GM19452 (cell line): ENCODE measurements around the gene TMEM185B.

Experiments
- ATAC-seq: cut with Tn5 transposase; IDR thresholded peaks from one replicate; pipeline ENCODE4 v1.9.1; 2021; ENCODE audit not compliant: unreplicated experiment

The TMEM185B gene

GRCh38 chr2:120231974-120232635 lies 8.9 kb upstream of the TMEM185B start:
- ATAC-seq = peak; percentile 91

- ATAC-seq = no peak
These were observed 8.4 kb upstream of the TMEM185B start for GRCh38 chr2:120231564-120231973.

DNA sequence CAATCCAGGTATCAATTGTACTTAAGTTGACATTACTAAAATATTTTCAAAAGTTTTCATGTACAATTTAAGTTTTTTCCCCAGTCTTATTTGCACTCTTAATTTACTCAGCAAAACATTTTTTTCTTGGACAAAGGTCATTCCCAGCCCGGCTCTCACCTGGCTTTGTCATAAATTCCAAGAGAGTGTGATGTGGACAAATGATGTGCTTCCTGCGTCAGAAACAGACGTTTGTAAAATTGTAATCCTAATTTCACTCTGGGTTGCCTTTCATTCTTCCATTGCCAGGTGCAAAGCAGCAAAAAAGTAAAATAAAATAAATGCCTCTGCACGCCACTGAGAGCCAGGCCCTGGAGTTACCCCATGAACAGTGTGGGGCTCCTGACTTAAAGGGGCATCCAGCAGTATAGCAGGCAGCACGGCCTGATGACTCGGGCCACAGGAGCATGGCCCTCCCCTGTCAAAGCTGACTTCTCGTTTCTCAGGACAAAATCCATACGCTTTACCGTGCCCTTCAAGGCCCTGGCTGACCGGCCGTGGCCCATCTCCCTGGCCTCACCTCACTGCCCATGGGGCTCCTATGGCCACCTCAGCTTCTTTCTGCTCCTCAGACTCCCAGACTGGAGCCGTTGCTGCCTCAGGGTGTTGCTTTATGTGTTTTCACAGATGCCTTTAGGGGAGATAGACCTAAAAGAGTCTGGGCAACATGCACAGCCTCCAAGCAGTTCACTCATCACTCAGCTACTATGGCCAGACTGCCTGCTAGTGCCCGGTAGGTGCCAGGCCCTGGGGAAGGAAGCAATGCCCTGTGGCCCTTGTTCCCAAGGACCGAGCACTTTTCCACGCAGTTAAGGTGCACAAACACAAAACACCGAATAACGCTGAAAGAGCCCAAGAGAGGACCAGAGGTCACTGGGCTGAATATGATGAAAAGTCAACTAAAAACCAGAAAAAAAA lies 7.6 kb upstream of the TMEM185B start:
- no peak for ATAC-seq

DNA sequence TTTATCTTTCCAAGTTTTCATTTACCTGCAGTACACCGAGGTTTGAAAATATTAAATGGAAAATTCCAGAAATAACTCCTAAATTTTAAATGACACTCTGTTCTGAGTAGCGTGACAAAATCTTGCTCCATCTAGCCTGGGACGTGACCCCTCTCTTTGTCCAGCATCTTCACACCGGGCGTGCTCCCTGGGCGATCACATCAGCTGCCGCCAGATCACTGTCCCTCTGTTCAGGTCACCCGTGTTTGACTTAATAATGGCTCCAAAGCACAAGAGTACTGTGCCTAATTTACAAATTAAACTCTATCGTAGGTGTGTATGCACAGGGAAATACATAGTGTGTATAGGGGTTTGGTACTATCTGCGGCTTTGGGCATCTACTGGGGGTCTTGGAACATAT lies 6.1 kb upstream of the TMEM185B start:
- no peak for ATAC-seq

DNA sequence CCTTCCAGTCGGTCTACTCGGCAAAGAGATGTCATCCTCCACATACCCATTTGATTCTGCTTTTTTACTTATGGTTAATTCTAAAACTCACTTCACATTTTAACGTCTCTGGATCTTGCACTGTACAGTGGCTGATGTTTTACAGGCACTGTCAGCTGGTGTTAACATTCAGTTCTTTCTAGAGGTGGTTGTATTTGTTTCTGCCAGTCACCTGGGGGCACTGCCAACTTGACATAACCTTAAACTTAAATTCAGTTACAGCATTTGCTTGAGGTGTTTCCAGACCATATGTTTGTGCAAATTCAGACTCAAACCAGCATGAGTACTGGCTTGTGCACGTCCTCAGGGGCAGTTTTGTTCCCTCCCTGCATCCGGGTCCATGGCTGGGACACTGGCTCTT lies 5.3 kb upstream of the TMEM185B start:
- ATAC-seq = no peak

GRCh38 chr2:120227111-120227991 lies 4.2 kb upstream of the TMEM185B start:
- ATAC-seq = no peak

- ATAC-seq = no peak
These were observed 3.1 kb upstream of the TMEM185B start for GRCh38 chr2:120226316-120226715.

GRCh38 chr2:120225549-120226065 lies 2.4 kb upstream of the TMEM185B start:
- ATAC-seq = no peak

DNA sequence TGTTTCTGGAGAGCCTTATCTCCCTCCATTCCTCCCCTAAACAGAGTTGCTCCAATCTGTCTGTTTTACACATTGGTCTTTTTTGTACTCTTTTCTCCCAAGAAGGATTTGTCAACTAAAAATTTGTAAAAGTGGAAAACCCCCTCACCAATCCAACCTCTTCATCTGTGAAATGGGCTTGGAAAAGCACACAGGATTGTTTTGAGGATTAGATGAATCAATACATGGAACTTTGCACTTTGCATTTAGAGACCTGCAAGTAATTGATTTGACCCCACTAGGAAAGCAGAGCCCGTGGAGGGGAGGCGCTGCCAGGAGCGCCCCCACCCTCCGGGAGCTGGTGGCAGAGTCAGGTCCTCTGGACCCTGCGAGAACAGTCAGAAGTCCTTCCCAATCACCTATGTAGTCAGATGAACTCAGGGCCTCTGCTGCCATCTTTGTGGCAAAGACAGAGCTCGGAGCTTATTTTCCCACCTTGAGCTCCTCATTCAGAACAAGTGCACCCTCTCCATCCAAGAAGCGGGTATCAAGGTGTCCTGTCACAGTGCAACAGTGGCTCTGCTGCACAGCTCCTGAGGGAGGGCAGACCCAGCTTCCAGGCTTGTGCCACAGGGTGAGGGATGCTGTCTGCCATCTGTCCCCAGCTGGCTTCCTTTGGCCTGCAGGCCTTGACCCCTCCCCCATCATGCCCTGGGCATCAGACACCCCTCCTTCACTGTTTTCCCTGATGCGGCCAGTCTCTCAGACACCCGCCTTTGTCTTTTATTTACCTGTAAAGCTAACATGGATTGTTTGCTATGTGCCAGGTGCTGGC lies 1.7 kb upstream of the TMEM185B start:
- no peak for ATAC-seq

GRCh38 chr2:120224256-120224655 lies 1.1 kb upstream of the TMEM185B start:
- no peak for ATAC-seq

- ATAC-seq = no peak
These were observed 790 bp downstream of the TMEM185B start for GRCh38 chr2:120222186-120223033.

GRCh38 chr2:120221616-120222015 lies 1.6 kb downstream of the TMEM185B start:
- no peak for ATAC-seq

DNA sequence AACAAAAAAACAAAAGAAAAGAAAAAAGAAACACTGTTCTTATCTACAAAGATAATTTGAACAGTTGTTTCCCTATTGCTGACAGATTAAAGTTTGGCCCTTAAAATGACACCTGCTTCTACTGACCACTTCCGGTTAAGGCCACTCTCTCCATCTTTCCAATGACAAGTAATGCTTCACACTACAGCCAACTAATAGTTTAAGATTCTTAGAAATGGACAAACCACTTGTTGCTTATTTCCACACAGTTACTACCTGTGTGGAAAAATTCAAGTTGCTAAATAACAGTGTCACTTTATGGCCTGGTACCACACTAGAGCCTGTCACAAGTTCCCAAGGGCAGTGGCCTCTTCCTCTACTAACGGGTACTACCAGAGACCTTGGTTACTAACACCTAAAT lies 2.4 kb downstream of the TMEM185B start:
- no peak for ATAC-seq

DNA sequence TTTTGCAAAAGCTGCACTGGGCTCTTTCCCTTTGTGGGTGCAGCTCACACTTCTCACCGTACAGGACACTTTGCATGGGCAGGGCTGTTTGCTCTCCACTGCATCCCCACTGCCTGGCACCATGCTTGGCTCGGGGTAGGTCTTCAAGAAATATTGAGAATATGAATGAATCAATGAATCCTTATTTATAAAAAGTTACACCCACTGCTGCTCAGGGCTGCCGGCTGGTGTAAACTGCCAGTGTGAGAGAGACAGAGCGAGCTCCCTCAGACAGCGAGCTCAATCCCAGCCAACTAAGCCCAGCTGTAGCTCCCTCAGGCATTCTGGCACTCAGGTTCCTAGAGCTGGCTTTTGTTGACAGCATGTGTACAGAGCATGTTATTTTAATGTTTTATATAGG lies 3.4 kb downstream of the TMEM185B start:
- no peak for ATAC-seq

DNA sequence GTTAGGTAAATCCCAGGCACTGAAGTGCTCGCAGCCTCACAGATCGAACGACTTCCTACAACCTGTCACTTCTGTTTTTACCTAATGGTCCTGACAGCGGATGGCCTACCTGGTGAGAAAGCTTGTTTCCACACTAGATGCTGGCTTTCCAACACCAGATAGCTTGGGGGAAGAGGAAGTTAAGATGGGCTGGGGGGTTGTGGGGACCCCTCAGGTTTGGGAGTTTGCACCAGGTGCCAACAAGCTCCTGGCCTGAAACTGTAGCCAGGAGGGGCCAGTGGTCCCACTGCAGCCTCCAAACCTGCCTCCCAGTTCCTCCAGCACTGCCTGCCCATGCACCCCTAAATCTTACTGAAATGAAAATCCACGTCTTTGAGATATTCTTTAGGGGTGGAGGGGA lies 3.9 kb downstream of the TMEM185B start:
- no peak for ATAC-seq

- ATAC-seq = no peak
These were observed 5.0 kb downstream of the TMEM185B start for GRCh38 chr2:120218181-120218580.

DNA sequence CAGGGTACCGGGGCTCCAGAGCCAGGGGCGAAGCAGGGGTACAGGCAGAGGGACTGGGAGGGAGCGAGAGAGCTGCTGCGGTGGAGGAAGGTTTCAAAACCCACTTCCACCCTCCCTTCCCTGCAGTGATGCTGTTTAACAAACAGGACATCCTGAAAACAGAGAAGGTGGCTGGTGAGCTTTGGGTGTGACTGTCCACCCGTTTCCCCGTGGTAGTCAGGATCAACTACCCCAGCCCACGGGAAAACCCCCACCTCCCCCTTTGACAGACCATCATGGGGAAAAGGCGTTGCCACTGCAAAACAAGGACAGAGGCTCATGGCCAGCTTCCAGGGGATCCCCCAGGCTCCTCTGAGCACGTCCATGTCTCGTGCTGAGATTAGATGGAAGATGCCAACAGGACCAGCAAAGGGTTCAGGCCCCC lies 12.9 kb downstream of the TMEM185B start:
- ATAC-seq = no peak

GRCh38 chr2:120209427-120210269 lies 13.6 kb downstream of the TMEM185B start:
- ATAC-seq = no peak
